Endothelial cell of umbilical vein (primary cell): ENCODE measurements around the gene OR8A1.

Experiments used
- CTCF ChIP-seq, 2 donors: IDR thresholded peaks; 1 replicate in 1 of 2; 2 replicates in 1 of 2; pipeline ENCODE4 v1.5.1; 2011; ENCODE audit warnings: low read length in 2 of 2, mild to moderate bottlenecking in 2 of 2, moderate library complexity in 2 of 2, control low read depth in 1 of 2, inconsistent platforms in 1 of 2, low read depth in 1 of 2; ENCODE audit not compliant: insufficient read depth in 1 of 2; ENCODE audit errors: extremely low read depth in 1 of 2
- EZH2 ChIP-seq: IDR thresholded peaks from 2 replicates; pipeline ENCODE4 v1.6.1; 2012; ENCODE audit warnings: borderline replicate concordance, low read depth, mild to moderate bottlenecking, moderate library complexity, low read length, inconsistent platforms; ENCODE audit not compliant: severe bottlenecking
- FOS ChIP-seq: IDR thresholded peaks from 2 replicates; pipeline ENCODE4 v1.6.1; 2011; ENCODE audit warnings: mild to moderate bottlenecking, low read length, moderate library complexity, borderline replicate concordance; ENCODE audit not compliant: insufficient read depth
- JUN ChIP-seq: IDR thresholded peaks from 2 replicates; pipeline ENCODE4 v1.6.1; 2011; ENCODE audit warnings: borderline replicate concordance, low read depth; ENCODE audit not compliant: insufficient read length, insufficient read depth
- MYC ChIP-seq: IDR thresholded peaks from one replicate; pipeline ENCODE4 v1.6.1; 2011; ENCODE audit warnings: mild to moderate bottlenecking, low read depth, low read length
- POLR2A ChIP-seq: IDR thresholded peaks from 2 replicates; pipeline ENCODE4 v1.6.1; 2012; ENCODE audit warnings: low read depth, mild to moderate bottlenecking, control low read depth, low read length
- POLR2AphosphoS5 ChIP-seq: IDR thresholded peaks from 2 replicates; pipeline ENCODE4 v1.6.1; 2012; ENCODE audit warnings: low read depth, mild to moderate bottlenecking, control low read depth, low read length, moderate library complexity; ENCODE audit not compliant: insufficient read depth

GRCh38 chr11:124543554-124543953 lies 26.2 kb upstream of the OR8A1 start, which contains the start of gene OR8B12:
- TF ChIP-seq POLR2A: no peak
- TF ChIP-seq EZH2: no peak
- no peak for TF ChIP-seq FOS
- no peak for TF ChIP-seq CTCF (IDR thresholded peaks at IDR 0.05; ENCODE audit: extremely low read depth in 1 of 2, insufficient read depth in 1 of 2, low read depth in 1 of 2, low read length in 2 of 2)
- TF ChIP-seq MYC: no peak
- no peak for TF ChIP-seq POLR2AphosphoS5
- no peak for TF ChIP-seq JUN
